ENCODE results near the gene ARHGEF19. TPM values are rescaled to one million over a fixed set of nuclear protein-coding genes. Genes with fewer than 3 reads are reported as not detected.

ARHGEF19 gene
- total and polyA plus RNA-seq, 2 of the 4 experiments (the other 2 are of a cell fraction): 4.5 to 16.8 TPM

DNA sequence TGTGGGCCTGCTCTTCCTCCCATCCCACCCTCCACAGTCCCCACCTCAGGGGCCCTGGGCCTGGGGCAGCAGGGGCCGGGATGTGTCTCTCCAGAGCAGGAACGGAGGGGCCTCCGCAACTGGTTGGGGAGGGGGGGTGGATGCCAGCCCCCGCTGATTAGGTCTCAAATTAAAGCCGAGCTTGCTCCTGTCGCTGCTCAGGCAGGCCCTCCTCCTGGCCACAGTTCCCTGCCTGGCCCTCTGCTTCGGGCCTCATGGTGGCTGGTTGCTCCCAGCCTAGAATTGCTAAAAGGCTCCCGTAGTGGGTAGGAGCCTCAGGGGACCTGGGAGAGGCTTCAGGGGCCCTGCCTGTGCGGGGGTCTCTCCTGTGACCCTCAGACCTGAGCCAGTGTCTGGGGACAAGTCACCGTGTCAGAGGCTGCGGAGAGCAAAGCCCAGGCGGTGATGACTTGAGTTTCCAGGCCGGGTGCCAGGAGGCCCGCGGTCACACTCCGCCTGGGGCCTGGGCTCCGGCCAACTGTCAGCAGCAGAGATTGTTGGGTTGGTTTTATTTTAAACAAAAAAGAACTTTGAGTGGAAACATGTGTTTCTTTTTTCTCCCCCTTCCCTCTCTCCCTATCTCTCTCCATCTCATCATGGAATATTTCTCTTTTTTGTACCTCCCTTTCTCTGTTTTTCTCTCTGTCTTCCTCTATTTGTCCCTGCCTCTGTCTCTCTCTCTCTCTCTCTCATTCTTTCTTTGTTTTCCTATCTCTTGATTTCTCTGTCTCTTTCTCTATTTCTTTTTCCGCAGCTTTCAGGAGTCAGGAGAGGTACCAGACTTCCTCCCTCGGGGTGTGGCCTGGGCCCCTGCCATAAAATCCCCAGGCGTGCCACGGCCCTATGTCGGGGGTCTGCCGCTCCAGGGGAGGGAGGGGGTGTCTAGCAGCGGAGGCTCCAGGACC lies 36.6 kb downstream of the ARHGEF19 start:
- Histone ChIP-seq H3K27me3 (ENCODE audit: control insufficient read depth, insufficient read depth, low read length) (no peaks in the 10 kb centered on the region), H3K18ac (ENCODE audit: low read depth, low read length) (peak overlapping the region; percentile 96), H4K91ac (ENCODE audit: insufficient read depth, low read depth, low read length) (peak overlapping the region; percentile 94), H3K9me3 (ENCODE audit: control insufficient read depth, insufficient read depth, low read length) (no peaks in the 10 kb centered on the region), H3K36me3 (ENCODE audit: control insufficient read depth, insufficient read depth, low read length) (no peaks in the 10 kb centered on the region), H2BK20ac (ENCODE audit: low read depth, low read length) (peak overlapping the region; percentile 92), H2AK5ac (ENCODE audit: low read depth, low read length) (peak overlapping the region; percentile 98), H3K4ac (ENCODE audit: low read depth, low read length) (peak overlapping the region; percentile 99), H2BK5ac (ENCODE audit: low read depth, low read length, poor library complexity, severe bottlenecking) (peak overlapping the region; percentile 85), H2BK15ac (ENCODE audit: low read depth, low read length) (peak overlapping the region; percentile 97; the same call in 2 of the 3 replicates), H3K27ac (ENCODE audit: insufficient read depth, low read length) (peak overlapping the region; percentile 90), H2AK9ac (replicated peaks; ENCODE audit: low read depth, low read length, poor library complexity) (peak overlapping the region; percentile 68), H2AFZ (replicated peaks; ENCODE audit: low read length, poor library complexity) (peak overlapping the region; percentile 66), H2BK120ac (ENCODE audit: low read depth, low read length) (peak overlapping the region; percentile 87), H4K20me1 (ENCODE audit: insufficient read depth, low read length) (no peaks in the 10 kb centered on the region), H3K56ac (ENCODE audit: extremely low read depth, insufficient read depth, low read length) (peak overlapping the region; percentile 34), H4K8ac (ENCODE audit: low read depth in 2 of 2, low read length in 2 of 2) (peak overlapping the region; percentile 81 to 92), H3K4me3 (ENCODE audit: insufficient read depth, low read depth, low read length) (no peak overlapping the region), H3K14ac (replicated peaks; ENCODE audit: low read depth, low read length) (peak overlapping the region; percentile 90), H3K9me1 (ENCODE audit: insufficient read depth, low read length) (peaks cover 9% of the 10 kb centered on the region), H3K9ac (ENCODE audit: low read depth, low read length) (peak overlapping the region; percentile 63), H4K5ac (ENCODE audit: low read depth, low read length) (peak overlapping the region; percentile 93), H3K4me2 (ENCODE audit: low read depth, low read length) (peak overlapping the region; percentile 33), H3K23ac (ENCODE audit: low read depth, low read length) (peak overlapping the region; percentile 69), H3K4me1 (ENCODE audit: control insufficient read depth, insufficient read depth, low read length) (peaks cover 43% of the 10 kb centered on the region), H3K79me1 (ENCODE audit: low read depth in 1 of 2, low read length in 2 of 2) (peaks cover 0 to 13% of the 10 kb centered on the region in 2 experiments; a peak in 2 of 4 replicates)
- dilution Hi-C loops (cut with HindIII; ENCODE audit: low sequenced_read_pairs, unreplicated experiment): no loop called here
- TF ChIP-seq CEBPB (IDR thresholded peaks at IDR 0.05; ENCODE audit: low read depth, low read length) (no peak), MAZ (IDR thresholded peaks at IDR 0.05; ENCODE audit: borderline replicate concordance, low read depth, low read length) (peak; percentile 60; the same call in 1 of the 2 replicates), MXI1 (IDR thresholded peaks at IDR 0.05; ENCODE audit: borderline replicate concordance, low read depth, low read length) (0 out of 2 replicates have a peak, but pooled peaks have one; percentile 26)
- CTCF ChIA-PET: no interaction called here
- ATAC-seq (ENCODE audit: low read depth) (peak; percentile 74), DNase-seq (peak; percentile 91)
- POLR2A ChIA-PET (ENCODE audit: unreplicated experiment): no interaction called here
- in situ Hi-C loops (cut with MboI; ENCODE audit: low sequenced_read_pairs): loop anchor here (25.0 kb wide), 1 partner anchor 389 kb away; no protein-coding TSS in a partner anchor
- no TSS peak for BruUV-seq (replicated peaks)
- WGBS, 2 experiments (ENCODE audit: extremely low coverage in 2 of 2, insufficient read length in 1 of 2): 0% methylated on average over 1 of the region's 24 CpGs; no CpG with 5 or more reads in 1 of the 2 experiments
- intact Hi-C loops (cut with micrococcal nuclease): no loop called here
